HEK293 (cell line): ENCODE results near the gene PYDC1.
"Not testable (repeated sequence)": the region's sequence is repeated elsewhere in the genome, so short reads cannot be mapped to it uniquely, and the experiment has no call there.

ENCODE experiments used
- CTCF ChIA-PET: fragments of 350-600 bp; formaldehyde crosslinking; extraction: SDS; loops from one replicate; lab custom pipeline; 2021; ENCODE audit warnings: antibody characterized with exemption; lab: Yijun Ruan, JAX
- POLR2A ChIA-PET: fragments of 300-600 bp; formaldehyde crosslinking; extraction: SDS; loops from one replicate; lab custom pipeline; 2020; ENCODE audit warnings: antibody characterized with exemption, inconsistent platforms; lab: Yijun Ruan, JAX
- H3K27ac ChIP-seq: fragments of 200-500 bp; sonication (Bioruptor generic); 2 replicates; pipeline ENCODE4 v1.5.1; 2014; ENCODE audit warnings: low read depth, low read length, control low read depth, inconsistent platforms; ENCODE audit errors: extremely low read depth
- H3K36me3 ChIP-seq, 2 experiments: fragments of 200-500 bp in 1 of 2; sonication (Bioruptor generic) in 1 of 2; 1 replicate in 1 of 2; 2 replicates in 1 of 2; pipeline ENCODE4 v1.5.1; 2014 to 2017; ENCODE audit warnings: inconsistent platforms in 2 of 2, low read length in 2 of 2; ENCODE audit not compliant: control insufficient read depth in 2 of 2, insufficient read depth in 1 of 2
- H3K4me1 ChIP-seq: fragments of 200-500 bp; sonication (Bioruptor generic); 2 replicates; pipeline ENCODE4 v1.5.1; 2014; ENCODE audit warnings: mild to moderate bottlenecking, low read length, inconsistent platforms; ENCODE audit not compliant: control insufficient read depth, insufficient read depth
- H3K4me3 ChIP-seq: 2 replicates; pipeline ENCODE4 v1.5.1; 2011; ENCODE audit warnings: low read depth, mild to moderate bottlenecking, control low read depth, low read length, moderate library complexity
- H3K9me3 ChIP-seq: fragments of 200-500 bp; sonication (Bioruptor generic); 2 replicates; pipeline ENCODE4 v1.5.1; 2014; ENCODE audit warnings: low read depth, low read length, inconsistent platforms; ENCODE audit not compliant: control insufficient read depth, insufficient read depth
- ATF2 ChIP-seq: fragments of 450-650 bp; formaldehyde crosslinking; IDR thresholded peaks from 2 replicates; pipeline ENCODE4 v1.5.1; 2016; ENCODE audit warnings: missing biosample characterization, missing genetic modification characterization, low read depth
- EGR2 ChIP-seq: fragments of 450-650 bp; formaldehyde crosslinking; IDR thresholded peaks from 2 replicates; pipeline ENCODE4 v1.5.1; 2016; ENCODE audit warnings: low read depth, missing biosample characterization, missing genetic modification characterization
- FEZF1 ChIP-seq: fragments of 450-650 bp; formaldehyde crosslinking; IDR thresholded peaks from 2 replicates; pipeline ENCODE4 v1.5.1; 2016; ENCODE audit warnings: missing biosample characterization, missing genetic modification characterization
- GLIS1 ChIP-seq: fragments of 450-650 bp; formaldehyde crosslinking; IDR thresholded peaks from 2 replicates; pipeline ENCODE4 v1.5.1; 2016; ENCODE audit warnings: missing biosample characterization, missing genetic modification characterization
- KLF1 ChIP-seq: fragments of 450-650 bp; formaldehyde crosslinking; IDR thresholded peaks from 2 replicates; pipeline ENCODE4 v1.5.1; 2016; ENCODE audit warnings: missing biosample characterization, missing genetic modification characterization
- KLF10 ChIP-seq: fragments of 450-650 bp; IDR thresholded peaks from 2 replicates; pipeline ENCODE4 v1.5.1; 2018; ENCODE audit warnings: missing biosample characterization, mild to moderate bottlenecking, missing genetic modification characterization
- MYNN ChIP-seq: fragments of 450-650 bp; formaldehyde crosslinking; IDR thresholded peaks from 2 replicates; pipeline ENCODE4 v1.5.1; 2016; ENCODE audit warnings: missing biosample characterization, missing genetic modification characterization, borderline replicate concordance
- YY2 ChIP-seq: fragments of 450-650 bp; formaldehyde crosslinking; IDR thresholded peaks from 2 replicates; pipeline ENCODE4 v1.5.1; 2016; ENCODE audit warnings: missing biosample characterization, missing genetic modification characterization
- ZBTB1 ChIP-seq: fragments of 450-650 bp; formaldehyde crosslinking; IDR thresholded peaks from 2 replicates; pipeline ENCODE4 v1.5.1; 2016; ENCODE audit warnings: missing biosample characterization, missing genetic modification characterization
- ZBTB20 ChIP-seq: fragments of 450-650 bp; formaldehyde crosslinking; IDR thresholded peaks from 2 replicates; pipeline ENCODE4 v1.5.1; 2016; ENCODE audit warnings: missing biosample characterization, missing genetic modification characterization
- ZFHX2 ChIP-seq: fragments of 450-650 bp; formaldehyde crosslinking; conservative IDR thresholded peaks from 2 replicates; pipeline ENCODE4 v1.5.1; 2016; ENCODE audit warnings: missing biosample characterization, missing genetic modification characterization
- ZFP69B ChIP-seq: fragments of 450-650 bp; formaldehyde crosslinking; IDR thresholded peaks from 2 replicates; pipeline ENCODE4 v1.5.1; 2016; ENCODE audit warnings: missing biosample characterization, missing genetic modification characterization
- ZNF121 ChIP-seq: fragments of 450-650 bp; formaldehyde crosslinking; IDR thresholded peaks from 2 replicates; pipeline ENCODE4 v1.5.1; 2016; ENCODE audit warnings: missing biosample characterization, missing genetic modification characterization
- ZNF157 ChIP-seq: fragments of 450-650 bp; formaldehyde crosslinking; IDR thresholded peaks from 2 replicates; pipeline ENCODE4 v1.5.1; 2016; ENCODE audit warnings: missing biosample characterization, missing genetic modification characterization
- ZNF175 ChIP-seq: fragments of 450-650 bp; formaldehyde crosslinking; IDR thresholded peaks from 2 replicates; pipeline ENCODE4 v1.5.1; 2016; ENCODE audit warnings: missing biosample characterization, missing genetic modification characterization
- ZNF184 ChIP-seq: fragments of 450-650 bp; IDR thresholded peaks from 2 replicates; pipeline ENCODE4 v1.5.1; 2018; ENCODE audit warnings: missing biosample characterization, mild to moderate bottlenecking, missing genetic modification characterization
- ZNF292 ChIP-seq: fragments of 450-650 bp; formaldehyde crosslinking; IDR thresholded peaks from 2 replicates; pipeline ENCODE4 v1.5.1; 2016; ENCODE audit warnings: low read depth, missing biosample characterization, missing genetic modification characterization, borderline replicate concordance
- ZNF548 ChIP-seq: fragments of 450-650 bp; formaldehyde crosslinking; IDR thresholded peaks from 2 replicates; pipeline ENCODE4 v1.5.1; 2016; ENCODE audit warnings: missing biosample characterization, missing genetic modification characterization
- ZNF600 ChIP-seq: fragments of 450-650 bp; formaldehyde crosslinking; IDR thresholded peaks from 2 replicates; pipeline ENCODE4 v1.5.1; 2016; ENCODE audit warnings: missing biosample characterization, missing genetic modification characterization
- ZNF658 ChIP-seq: fragments of 450-650 bp; formaldehyde crosslinking; IDR thresholded peaks from 2 replicates; pipeline ENCODE4; 2016; ENCODE audit warnings: missing biosample characterization, missing genetic modification characterization
- ZSCAN23 ChIP-seq: fragments of 450-650 bp; formaldehyde crosslinking; IDR thresholded peaks from 2 replicates; pipeline ENCODE4 v1.5.1; 2016; ENCODE audit warnings: missing biosample characterization, missing genetic modification characterization
- TF ChIP-seq, protein P1 (sequence below): fragments of 450-650 bp; formaldehyde crosslinking; IDR thresholded peaks from 2 replicates; pipeline ENCODE4 v1.5.1; 2016; ENCODE audit warnings: missing biosample characterization, missing genetic modification characterization
- TF ChIP-seq, protein P2 (sequence below): fragments of 450-650 bp; formaldehyde crosslinking; IDR thresholded peaks from 2 replicates; pipeline ENCODE4 v1.5.1; 2016; ENCODE audit warnings: missing biosample characterization, missing genetic modification characterization
- TF ChIP-seq, protein P3 (sequence below): fragments of 450-650 bp; formaldehyde crosslinking; IDR thresholded peaks from 2 replicates; pipeline ENCODE4 v1.5.1; 2016; ENCODE audit warnings: missing biosample characterization, missing genetic modification characterization
- TF ChIP-seq, protein P4 (sequence below): fragments of 450-650 bp; formaldehyde crosslinking; IDR thresholded peaks from 2 replicates; pipeline ENCODE4 v1.5.1; 2016; ENCODE audit warnings: missing biosample characterization, missing genetic modification characterization

Gene PYDC1

GRCh38 chr16:31177136-31177535 lies 39.8 kb downstream of the PYDC1 start:
- CTCF ChIA-PET: interaction anchor here (0.9 kb wide), 1 partner anchor 34 kb away, joined by 4 read pairs; no protein-coding TSS in a partner anchor
- POLR2A ChIA-PET: interaction anchor here (0.6 to 4.8 kb wide), 3 partner anchors 11 to 274 kb away, joined by 3 to 107 read pairs (median 5); no protein-coding TSS in a partner anchor
- H3K9me3 ChIP-seq: no peaks in the 10 kb centered on the region
- no peak overlapping the region for H3K4me3 ChIP-seq
- H3K36me3 ChIP-seq: peaks cover 0 to 14% of the 10 kb centered on the region in 2 experiments; a peak in 1 of 3 replicates
- no peak overlapping the region for H3K27ac ChIP-seq
- no peak for TF ChIP-seq ZNF548
- no peak for TF ChIP-seq ZNF292 (tag by site-specific recombination)
- no peak for TF ChIP-seq ZSCAN23 (tag by site-specific recombination)
- peak; percentile 50; the same call in 1 of the 2 replicates for TF ChIP-seq EGR2
- TF ChIP-seq ZNF121 (tag by site-specific recombination): no peak
- no peak for TF ChIP-seq KLF10 (tag by site-specific recombination)
- TF ChIP-seq ZNF175: no peak
- no peak for TF ChIP-seq ATF2 (tag by site-specific recombination)
- peak; percentile 35 for TF ChIP-seq ZNF600
- TF ChIP-seq ZFHX2 (tag by site-specific recombination): no peak
- TF ChIP-seq YY2: no peak
- TF ChIP-seq, protein P1, sequence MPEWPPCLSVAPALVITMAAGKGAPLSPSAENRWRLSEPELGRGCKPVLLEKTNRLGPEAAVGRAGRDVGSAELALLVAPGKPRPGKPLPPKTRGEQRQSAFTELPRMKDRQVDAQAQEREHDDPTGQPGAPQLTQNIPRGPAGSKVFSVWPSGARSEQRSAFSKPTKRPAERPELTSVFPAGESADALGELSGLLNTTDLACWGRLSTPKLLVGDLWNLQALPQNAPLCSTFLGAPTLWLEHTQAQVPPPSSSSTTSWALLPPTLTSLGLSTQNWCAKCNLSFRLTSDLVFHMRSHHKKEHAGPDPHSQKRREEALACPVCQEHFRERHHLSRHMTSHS (tag by site-specific recombination): no peak
- no peak for TF ChIP-seq ZNF157 (tag by site-specific recombination)
- TF ChIP-seq, protein P2, sequence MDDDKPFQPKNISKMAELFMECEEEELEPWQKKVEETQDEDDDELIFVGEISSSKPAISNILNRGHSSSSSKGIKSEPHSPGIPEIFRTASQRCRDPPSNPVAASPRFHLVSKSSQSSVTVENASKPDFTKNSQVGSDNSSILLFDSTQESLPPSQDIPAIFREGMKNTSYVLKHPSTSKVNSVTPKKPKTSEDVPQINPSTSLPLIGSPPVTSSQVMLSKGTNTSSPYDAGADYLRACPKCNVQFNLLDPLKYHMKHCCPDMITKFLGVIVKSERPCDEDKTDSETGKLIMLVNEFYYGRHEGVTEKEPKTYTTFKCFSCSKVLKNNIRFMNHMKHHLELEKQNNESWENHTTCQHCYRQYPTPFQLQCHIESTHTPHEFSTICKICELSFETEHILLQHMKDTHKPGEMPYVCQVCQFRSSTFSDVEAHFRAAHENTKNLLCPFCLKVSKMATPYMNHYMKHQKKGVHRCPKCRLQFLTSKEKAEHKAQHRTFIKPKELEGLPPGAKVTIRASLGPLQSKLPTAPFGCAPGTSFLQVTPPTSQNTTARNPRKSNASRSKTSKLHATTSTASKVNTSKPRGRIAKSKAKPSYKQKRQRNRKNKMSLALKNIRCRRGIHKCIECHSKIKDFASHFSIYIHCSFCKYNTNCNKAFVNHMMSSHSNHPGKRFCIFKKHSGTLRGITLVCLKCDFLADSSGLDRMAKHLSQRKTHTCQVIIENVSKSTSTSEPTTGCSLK (tag by site-specific recombination): no peak
- no peak for TF ChIP-seq ZBTB1
- no peak for TF ChIP-seq ZNF658 (tag by site-specific recombination)
- TF ChIP-seq ZNF184: no peak
- TF ChIP-seq ZBTB20 (tag by site-specific recombination): peak; percentile 35; the same call in 1 of the 2 replicates
- no peak for TF ChIP-seq GLIS1 (tag by site-specific recombination)
- no peaks in the 10 kb centered on the region for H3K4me1 ChIP-seq

DNA sequence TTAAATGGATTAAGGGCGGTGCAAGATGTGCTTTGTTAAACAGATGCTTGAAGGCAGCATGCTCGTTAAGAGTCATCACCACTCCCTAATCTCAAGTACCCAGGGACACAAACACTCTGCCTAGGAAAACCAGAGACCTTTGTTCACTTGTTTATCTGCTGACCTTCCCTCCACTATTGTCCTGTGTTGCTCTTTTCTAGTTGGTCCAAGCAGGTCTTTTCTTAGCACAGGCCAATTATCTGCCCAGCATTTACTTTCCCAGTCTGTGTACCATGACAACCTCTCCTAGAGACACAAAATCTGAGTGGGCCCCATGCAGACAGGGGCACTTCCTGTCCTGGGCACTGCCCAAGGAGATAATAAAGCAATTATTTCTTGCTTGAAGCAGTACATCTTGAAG lies 46.9 kb downstream of the PYDC1 start:
- H3K4me1 ChIP-seq, CTCF ChIA-PET, H3K4me3 ChIP-seq, POLR2A ChIA-PET, H3K9me3 ChIP-seq, H3K27ac ChIP-seq, H3K36me3 ChIP-seq: not testable (repeated sequence)
- TF ChIP-seq, protein P3, sequence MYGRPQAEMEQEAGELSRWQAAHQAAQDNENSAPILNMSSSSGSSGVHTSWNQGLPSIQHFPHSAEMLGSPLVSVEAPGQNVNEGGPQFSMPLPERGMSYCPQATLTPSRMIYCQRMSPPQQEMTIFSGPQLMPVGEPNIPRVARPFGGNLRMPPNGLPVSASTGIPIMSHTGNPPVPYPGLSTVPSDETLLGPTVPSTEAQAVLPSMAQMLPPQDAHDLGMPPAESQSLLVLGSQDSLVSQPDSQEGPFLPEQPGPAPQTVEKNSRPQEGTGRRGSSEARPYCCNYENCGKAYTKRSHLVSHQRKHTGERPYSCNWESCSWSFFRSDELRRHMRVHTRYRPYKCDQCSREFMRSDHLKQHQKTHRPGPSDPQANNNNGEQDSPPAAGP (tag by site-specific recombination): peak; percentile 50; the same call in 1 of the 2 replicates
- TF ChIP-seq FEZF1 (tag by site-specific recombination) (peak; percentile 70), ZFP69B (tag by site-specific recombination) (peak; percentile 77), MYNN (tag by site-specific recombination) (0 out of 2 replicates have a peak, but pooled peaks have one; percentile 27), KLF1 (tag by site-specific recombination) (peak; percentile 49; the same call in 1 of the 2 replicates)
- TF ChIP-seq, protein P4, sequence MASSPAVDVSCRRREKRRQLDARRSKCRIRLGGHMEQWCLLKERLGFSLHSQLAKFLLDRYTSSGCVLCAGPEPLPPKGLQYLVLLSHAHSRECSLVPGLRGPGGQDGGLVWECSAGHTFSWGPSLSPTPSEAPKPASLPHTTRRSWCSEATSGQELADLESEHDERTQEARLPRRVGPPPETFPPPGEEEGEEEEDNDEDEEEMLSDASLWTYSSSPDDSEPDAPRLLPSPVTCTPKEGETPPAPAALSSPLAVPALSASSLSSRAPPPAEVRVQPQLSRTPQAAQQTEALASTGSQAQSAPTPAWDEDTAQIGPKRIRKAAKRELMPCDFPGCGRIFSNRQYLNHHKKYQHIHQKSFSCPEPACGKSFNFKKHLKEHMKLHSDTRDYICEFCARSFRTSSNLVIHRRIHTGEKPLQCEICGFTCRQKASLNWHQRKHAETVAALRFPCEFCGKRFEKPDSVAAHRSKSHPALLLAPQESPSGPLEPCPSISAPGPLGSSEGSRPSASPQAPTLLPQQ (tag by site-specific recombination): peak; percentile 90
